Neuron (in vitro differentiated cells): ENCODE data around the gene MKRN2.

Experiments used
- H2AFZ ChIP-seq: one replicate; pipeline ENCODE4 v1.6.1; 2013; ENCODE audit warnings: low read depth, mild to moderate bottlenecking, inconsistent platforms, low read length, moderate library complexity
- H3K27me3 ChIP-seq: one replicate; pipeline ENCODE4 v1.6.1; 2013; ENCODE audit warnings: low read length; ENCODE audit not compliant: insufficient read depth
- H3K36me3 ChIP-seq: one replicate; pipeline ENCODE4 v1.6.1; 2013; ENCODE audit warnings: low read length; ENCODE audit not compliant: insufficient read depth
- H3K4me1 ChIP-seq: one replicate; pipeline ENCODE4 v1.6.1; 2013; ENCODE audit warnings: low read length; ENCODE audit not compliant: insufficient read depth
- H3K4me3 ChIP-seq: 2 replicates; pipeline ENCODE4 v1.5.1; 2013; ENCODE audit warnings: mild to moderate bottlenecking, low read length, moderate library complexity
- H3K9me3 ChIP-seq: one replicate; pipeline ENCODE4 v1.6.1; 2013; ENCODE audit warnings: low read length

The MKRN2 gene

DNA sequence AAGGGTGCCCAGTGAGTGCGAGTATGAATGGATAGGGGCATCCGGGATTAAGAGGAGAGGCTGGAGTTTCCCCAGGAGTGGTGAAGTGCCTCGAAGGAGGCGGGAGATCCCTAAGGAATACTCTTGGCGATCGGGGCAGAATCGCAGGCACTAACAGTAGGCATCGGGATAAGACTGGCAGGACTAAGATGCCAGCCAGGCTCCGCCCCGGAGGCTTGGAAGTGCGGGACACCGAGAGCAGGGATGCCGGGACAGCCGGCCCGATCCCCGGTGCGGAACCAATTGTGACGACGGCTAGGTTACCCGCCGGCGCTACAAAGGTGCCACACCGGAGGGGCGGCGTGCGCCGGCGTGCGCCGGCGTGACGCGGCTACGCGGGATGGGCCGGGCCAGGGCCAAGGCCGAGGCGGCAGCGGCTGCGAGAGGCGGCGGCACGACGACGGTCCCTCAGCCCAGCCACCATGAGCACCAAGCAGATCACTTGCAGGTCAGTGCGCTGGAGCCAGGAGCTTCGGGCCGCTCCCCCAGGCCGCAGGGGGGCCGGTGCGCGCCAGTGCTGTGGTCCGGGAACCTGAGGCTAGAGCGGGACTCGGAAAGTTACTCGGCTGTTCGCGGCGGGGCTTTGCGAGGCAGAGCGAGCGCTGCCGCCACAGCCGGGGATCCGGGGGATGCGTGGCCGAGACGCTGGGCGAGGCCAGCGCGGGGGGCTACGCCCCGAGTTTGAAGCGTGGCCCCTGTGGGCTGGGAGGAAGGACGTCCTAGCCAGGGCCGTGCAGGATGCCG, at the start of gene MKRN2:
Gene MKRN2, plus strand, starts transcription at position 398 of the 783 bp plus-strand sequence. Its CDS starts 64 bp downstream, at position 462.
- H2AFZ ChIP-seq: peak within 1 kb of the TSS; percentile 59
- H3K27me3 ChIP-seq: no peaks in the 10 kb centered on the region
- no peaks in the 10 kb centered on the region for H3K36me3 ChIP-seq
- peaks cover 31% of the 10 kb centered on the region for H3K4me1 ChIP-seq
- H3K9me3 ChIP-seq: no peaks in the 10 kb centered on the region
- peak within 1 kb of the TSS; percentile 90 for H3K4me3 ChIP-seq

- H3K36me3 ChIP-seq: peaks cover 55% of the 10 kb centered on the region
- no peaks in the 10 kb centered on the region for H3K27me3 ChIP-seq
- no peak overlapping the region for H2AFZ ChIP-seq
These were observed 49.2 kb upstream of the MKRN2 start for GRCh38 chr3:12507591-12508281.

DNA sequence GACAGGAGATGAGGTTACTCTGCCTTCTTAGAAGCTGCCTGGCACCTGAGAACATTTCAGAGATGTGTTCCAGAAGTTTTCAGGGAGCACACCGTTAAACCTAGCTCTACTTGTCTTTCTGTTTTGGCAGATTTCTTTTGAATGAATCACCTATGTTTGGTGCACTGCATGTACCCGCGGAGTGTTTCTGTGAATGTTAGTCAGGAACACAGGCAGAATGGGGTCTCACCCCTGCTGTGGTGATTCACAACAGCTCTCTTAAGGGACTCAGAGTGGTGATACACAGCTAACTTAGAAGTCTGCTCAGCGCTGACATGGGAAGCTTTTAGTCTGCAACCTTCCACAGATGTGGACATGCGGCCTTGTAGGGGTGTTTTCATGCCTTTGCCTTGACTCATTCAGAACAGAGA, 48.6 kb upstream of the MKRN2 start:
- Histone ChIP-seq H3K36me3 (peaks cover 50% of the 10 kb centered on the region), H2AFZ (no peak overlapping the region), H3K27me3 (no peaks in the 10 kb centered on the region), H3K4me1 (no peaks in the 10 kb centered on the region), H3K4me3 (no peak overlapping the region), H3K9me3 (no peaks in the 10 kb centered on the region)

More at GRCh38 chr3:12507591-12508281, 49.2 kb upstream of the MKRN2 start:
- Histone ChIP-seq H3K9me3 (no peaks in the 10 kb centered on the region), H3K4me3 (no peak overlapping the region), H3K4me1 (no peaks in the 10 kb centered on the region)

DNA sequence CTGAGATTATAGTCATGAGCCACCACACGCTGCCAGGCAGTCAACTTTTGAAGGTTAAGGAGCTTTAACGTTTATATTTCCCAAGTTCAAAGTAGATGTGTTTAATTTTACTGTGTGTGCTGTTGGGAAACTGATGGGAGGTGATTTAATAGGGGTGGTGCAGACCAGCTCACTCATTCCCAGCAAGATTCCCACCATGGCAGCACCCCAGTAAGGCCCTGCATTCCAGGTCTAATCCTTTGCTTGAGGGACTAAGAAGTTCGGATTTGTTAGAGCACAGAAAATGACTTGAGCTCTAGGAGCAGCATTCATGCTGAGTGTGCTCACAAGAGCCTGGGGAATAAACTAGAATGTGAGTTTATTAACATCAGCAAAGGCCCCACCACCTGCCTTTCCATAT, 47.4 kb upstream of the MKRN2 start:
- H3K36me3 ChIP-seq: peaks cover 43% of the 10 kb centered on the region
- no peak overlapping the region for H2AFZ ChIP-seq
- no peaks in the 10 kb centered on the region for H3K4me1 ChIP-seq

DNA sequence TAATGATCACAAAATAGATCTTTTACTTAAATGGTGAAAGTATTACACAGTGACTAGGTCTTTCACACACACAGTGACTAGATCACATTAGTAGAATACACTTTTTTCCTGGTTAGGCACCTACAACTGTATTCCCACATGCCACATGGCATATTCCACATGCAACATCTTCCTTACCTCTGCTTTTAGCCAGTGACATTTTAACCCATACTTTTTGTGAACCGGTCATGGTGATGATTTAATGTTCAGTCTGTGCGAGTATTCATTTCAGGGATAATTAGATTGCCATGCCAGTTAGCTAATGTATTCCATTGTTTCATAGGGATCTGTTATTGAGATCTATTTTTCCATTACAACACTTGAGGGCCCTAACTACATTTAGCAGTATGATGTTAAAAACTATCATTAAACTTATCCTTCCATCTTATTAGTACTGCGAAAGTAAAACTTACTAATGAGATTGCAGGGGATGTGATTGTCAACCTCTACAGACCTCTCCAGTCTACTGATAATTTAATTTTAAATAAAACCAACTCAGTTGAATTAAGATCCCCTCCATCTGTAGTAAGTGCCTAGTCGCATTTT, 44.3 kb upstream of the MKRN2 start:
- no peaks in the 10 kb centered on the region for H3K4me1 ChIP-seq
- no peaks in the 10 kb centered on the region for H3K27me3 ChIP-seq
- H3K36me3 ChIP-seq: peaks cover 25% of the 10 kb centered on the region
- H3K9me3 ChIP-seq: no peaks in the 10 kb centered on the region
- no peak overlapping the region for H2AFZ ChIP-seq
- H3K4me3 ChIP-seq: no peak overlapping the region

More for the DNA sequence above, 47.4 kb upstream of the MKRN2 start:
- no peak overlapping the region for H3K4me3 ChIP-seq
- no peaks in the 10 kb centered on the region for H3K27me3 ChIP-seq
- H3K9me3 ChIP-seq: no peaks in the 10 kb centered on the region

DNA sequence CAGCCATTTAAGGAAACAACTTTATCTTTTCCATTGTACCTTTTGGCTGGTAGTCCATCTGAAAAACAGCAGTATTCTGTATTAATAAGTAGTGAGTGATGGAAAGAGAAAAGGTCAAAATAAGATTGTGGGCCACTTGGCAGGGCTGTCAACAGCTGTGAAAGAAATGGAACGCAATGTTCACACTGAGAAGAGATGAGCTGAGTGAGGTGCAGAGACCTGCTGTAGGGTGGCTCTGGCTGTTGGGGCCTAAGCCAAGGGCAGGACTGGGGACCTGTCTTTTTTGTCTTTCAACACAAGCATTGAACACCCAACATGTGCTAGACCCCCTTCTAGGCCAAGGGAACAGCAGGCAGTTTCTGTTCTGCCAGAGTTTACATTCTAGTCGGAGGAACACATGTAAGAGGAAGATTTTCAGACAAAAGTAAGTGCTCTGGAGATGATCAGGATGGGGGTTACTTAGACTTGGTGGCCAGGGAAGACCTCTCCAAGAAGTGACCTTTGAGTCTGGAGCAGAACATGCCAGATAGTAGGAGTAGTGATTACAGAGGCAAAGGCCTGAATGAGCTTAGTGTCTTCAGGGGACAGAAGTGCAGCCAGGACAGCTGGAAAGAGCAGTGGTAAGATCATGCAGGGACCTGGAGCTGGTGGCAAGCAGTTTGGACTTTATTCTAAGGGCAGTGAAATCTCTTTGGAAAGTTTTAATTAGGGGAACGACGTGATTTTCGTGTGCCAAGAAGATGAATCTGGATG, 43.0 kb upstream of the MKRN2 start:
- no peak overlapping the region for H3K4me3 ChIP-seq
- no peak overlapping the region for H2AFZ ChIP-seq
- H3K27me3 ChIP-seq: no peaks in the 10 kb centered on the region
- no peaks in the 10 kb centered on the region for H3K4me1 ChIP-seq
- no peaks in the 10 kb centered on the region for H3K9me3 ChIP-seq
- H3K36me3 ChIP-seq: peaks cover 31% of the 10 kb centered on the region

DNA sequence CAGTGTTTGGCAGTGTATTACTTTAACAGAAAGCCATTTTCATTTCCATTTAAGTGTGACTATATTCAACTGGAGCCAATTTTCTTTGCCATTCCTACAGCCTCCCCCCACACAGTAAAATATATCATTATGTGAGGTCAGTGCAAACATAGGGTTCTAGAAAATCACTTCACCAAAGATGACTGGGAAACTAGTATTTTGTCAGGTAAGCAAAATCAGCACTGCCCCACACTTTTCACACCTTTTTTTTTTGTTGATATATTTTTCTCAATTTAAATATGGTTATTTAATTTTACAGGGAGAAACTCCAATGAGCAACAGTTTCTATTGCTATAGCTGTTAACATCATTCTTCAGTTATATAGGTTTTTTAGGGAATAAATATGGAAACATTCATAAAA, 41.3 kb upstream of the MKRN2 start:
- Histone ChIP-seq H3K4me3 (no peak overlapping the region), H3K4me1 (no peaks in the 10 kb centered on the region), H3K27me3 (no peaks in the 10 kb centered on the region), H2AFZ (no peak overlapping the region), H3K36me3 (peaks cover 31% of the 10 kb centered on the region), H3K9me3 (no peaks in the 10 kb centered on the region)

- Histone ChIP-seq H3K27me3 (no peaks in the 10 kb centered on the region), H2AFZ (no peak overlapping the region), H3K36me3 (peaks cover 37% of the 10 kb centered on the region), H3K4me3 (no peak overlapping the region), H3K9me3 (peaks cover 2% of the 10 kb centered on the region), H3K4me1 (no peaks in the 10 kb centered on the region)
These were observed 40.0 kb upstream of the MKRN2 start for GRCh38 chr3:12516873-12517272.

GRCh38 chr3:12518261-12519028, 38.4 kb upstream of the MKRN2 start:
- Histone ChIP-seq H3K4me1 (no peaks in the 10 kb centered on the region), H3K4me3 (no peak overlapping the region), H3K36me3 (peaks cover 41% of the 10 kb centered on the region), H3K9me3 (peaks cover 2% of the 10 kb centered on the region), H3K27me3 (no peaks in the 10 kb centered on the region), H2AFZ (no peak overlapping the region)

DNA sequence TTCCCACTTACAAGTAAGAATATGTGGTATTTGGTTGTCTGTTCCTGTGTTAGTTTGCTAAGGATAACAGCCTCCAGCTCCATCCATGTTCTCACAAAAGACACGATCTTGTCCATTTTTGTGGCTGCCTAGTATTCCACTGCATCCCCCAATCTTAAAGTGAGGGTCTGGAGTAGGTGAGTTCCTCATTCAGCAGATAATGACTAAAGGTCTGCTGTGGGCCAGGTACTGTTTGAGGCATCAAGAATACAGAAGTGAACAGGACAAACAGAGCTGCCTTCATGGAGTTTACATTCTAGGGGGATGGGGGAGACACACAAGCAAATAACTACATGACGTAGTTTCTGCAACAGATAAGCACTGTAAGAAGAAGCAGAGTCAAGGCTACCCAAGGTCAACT, 35.9 kb upstream of the MKRN2 start:
- peaks cover 2% of the 10 kb centered on the region for H3K9me3 ChIP-seq
- H2AFZ ChIP-seq: no peak overlapping the region
- H3K4me1 ChIP-seq: no peaks in the 10 kb centered on the region
- no peak overlapping the region for H3K4me3 ChIP-seq
- H3K27me3 ChIP-seq: no peaks in the 10 kb centered on the region
- peaks cover 33% of the 10 kb centered on the region for H3K36me3 ChIP-seq

DNA sequence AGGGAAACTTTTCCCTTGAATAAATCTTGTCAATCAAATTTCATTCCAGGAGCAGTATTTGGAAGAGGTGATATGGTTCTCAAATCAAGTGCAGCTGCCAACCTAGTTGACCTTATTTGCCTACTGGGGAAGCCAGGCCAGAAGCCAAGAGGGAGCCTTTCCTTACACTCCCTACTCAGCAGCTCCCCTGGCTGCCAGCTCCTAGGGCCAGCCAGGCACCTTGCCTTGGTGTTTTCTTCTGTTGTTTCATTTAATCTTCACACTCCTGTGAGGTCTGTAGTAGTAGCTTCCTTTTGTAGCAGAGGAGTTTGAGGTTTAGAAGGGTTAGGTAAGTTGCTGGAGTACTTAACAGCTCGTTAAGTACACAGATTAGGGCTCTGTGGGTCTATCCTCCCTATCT, 34.2 kb upstream of the MKRN2 start:
- Histone ChIP-seq H3K9me3 (peaks cover 2% of the 10 kb centered on the region), H2AFZ (no peak overlapping the region), H3K4me3 (no peak overlapping the region), H3K36me3 (peaks cover 40% of the 10 kb centered on the region), H3K4me1 (no peaks in the 10 kb centered on the region), H3K27me3 (no peaks in the 10 kb centered on the region)

DNA sequence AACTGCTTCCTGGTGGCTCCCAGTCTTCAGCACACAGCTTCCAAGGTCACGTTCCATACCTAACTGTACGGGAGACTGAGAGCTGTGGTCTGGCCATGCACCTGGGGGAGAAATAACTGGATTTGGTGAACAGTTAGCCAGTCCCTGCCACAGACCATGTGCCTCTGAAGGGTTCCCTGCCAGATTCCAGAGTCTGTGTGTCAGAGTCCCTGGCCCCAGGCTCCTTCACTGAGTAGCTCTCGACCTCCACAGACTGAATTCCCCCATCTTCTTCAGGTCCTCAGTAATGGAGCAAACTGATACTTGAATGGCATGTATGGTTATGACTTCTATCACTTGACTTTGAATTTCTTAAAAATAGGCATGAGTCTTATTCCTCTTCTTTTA, 29.1 kb upstream of the MKRN2 start:
- peaks cover 49% of the 10 kb centered on the region for H3K36me3 ChIP-seq
- no peaks in the 10 kb centered on the region for H3K9me3 ChIP-seq
- no peak overlapping the region for H2AFZ ChIP-seq
- H3K4me3 ChIP-seq: no peak overlapping the region
- H3K27me3 ChIP-seq: no peaks in the 10 kb centered on the region
- no peaks in the 10 kb centered on the region for H3K4me1 ChIP-seq
